HG03095 (cell line): ENCODE data around the gene TSHZ1.

Source experiments
- ATAC-seq: cut with Tn5 transposase; IDR thresholded peaks from one replicate; pipeline ENCODE4 v1.9.1; 2021; ENCODE audit warnings: moderate library complexity; ENCODE audit not compliant: unreplicated experiment

TSHZ1 gene

GRCh38 chr18:75206452-75207309, 3.9 kb upstream of the TSHZ1 start:
- ATAC-seq, result no peak

- peak; percentile 3 for ATAC-seq
Measured at GRCh38 chr18:75207310-75208154, 3.1 kb upstream of the TSHZ1 start.

DNA sequence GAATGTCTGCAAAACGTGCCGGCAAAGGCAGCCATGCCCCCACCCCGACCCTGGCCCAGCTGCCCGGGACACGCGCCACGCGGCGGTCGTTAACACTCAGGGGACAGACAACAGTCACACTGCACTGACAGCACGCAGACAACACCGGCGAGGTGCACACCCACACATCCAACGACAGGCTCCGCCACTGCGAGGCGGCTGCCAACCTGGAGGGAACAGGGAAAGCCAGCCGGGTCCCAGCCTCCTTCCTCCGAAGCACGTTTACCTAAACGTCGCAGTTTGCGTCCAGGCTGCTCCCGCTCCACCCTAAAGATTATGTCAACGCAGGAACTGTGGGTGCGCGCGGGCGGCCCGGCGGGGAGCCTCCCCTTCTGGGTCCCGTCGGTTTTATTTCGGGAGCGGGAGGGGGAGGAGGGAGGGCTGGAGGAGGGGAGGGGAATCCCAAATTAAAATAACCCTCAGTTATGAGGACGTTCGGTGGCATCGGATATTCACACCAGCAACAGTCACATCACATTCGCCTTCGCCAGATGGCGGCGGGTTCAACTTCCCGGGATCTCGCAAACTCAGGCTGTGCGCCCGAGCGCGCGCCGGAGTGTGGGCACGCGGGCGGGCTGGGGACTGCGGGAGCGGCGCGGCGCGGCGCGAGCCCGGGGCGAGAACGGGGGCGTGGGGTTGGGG, 2.3 kb upstream of the TSHZ1 start:
- peak; percentile 10 for ATAC-seq

DNA sequence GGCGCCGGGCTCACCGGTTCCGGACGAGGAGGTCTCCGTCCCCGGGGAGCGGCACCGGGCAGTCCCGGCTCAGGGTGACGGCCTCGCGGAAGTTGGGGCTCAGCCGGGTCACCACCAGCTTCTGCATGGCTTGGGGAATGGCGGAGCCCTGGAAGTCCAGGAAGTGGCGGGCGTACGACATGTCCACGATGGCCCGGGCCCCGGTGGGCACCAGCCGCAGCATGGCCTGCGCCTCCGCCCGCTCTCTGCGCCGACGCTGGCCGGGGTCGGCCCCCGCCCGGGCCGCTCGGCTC, 1.8 kb upstream of the TSHZ1 start:
- ATAC-seq, result peak; percentile 18

- peak; percentile 39 for ATAC-seq
Measured at GRCh38 chr18:75209129-75209950, 1.3 kb upstream of the TSHZ1 start, which contains the start of gene PTGR3. TSS of gene PTGR3 (minus strand) at chr18:75209139. CDS start at chr18:75209058, 81 bp downstream.

DNA sequence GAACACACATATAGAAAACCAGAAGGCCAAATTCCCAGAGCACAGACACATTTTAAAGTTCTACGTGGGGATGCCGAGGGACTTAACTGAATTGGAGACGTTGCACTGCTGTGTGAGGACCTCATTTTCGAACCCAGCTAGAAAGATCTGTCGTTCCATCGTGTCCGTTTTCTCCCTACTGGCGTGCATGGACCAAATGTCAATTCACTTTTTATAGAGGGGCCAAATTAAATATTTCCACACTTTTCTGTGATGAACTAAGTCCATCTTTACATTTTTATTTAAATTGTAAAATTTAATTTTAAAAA, 692 bp upstream of the TSHZ1 start:
- no peak for ATAC-seq

DNA sequence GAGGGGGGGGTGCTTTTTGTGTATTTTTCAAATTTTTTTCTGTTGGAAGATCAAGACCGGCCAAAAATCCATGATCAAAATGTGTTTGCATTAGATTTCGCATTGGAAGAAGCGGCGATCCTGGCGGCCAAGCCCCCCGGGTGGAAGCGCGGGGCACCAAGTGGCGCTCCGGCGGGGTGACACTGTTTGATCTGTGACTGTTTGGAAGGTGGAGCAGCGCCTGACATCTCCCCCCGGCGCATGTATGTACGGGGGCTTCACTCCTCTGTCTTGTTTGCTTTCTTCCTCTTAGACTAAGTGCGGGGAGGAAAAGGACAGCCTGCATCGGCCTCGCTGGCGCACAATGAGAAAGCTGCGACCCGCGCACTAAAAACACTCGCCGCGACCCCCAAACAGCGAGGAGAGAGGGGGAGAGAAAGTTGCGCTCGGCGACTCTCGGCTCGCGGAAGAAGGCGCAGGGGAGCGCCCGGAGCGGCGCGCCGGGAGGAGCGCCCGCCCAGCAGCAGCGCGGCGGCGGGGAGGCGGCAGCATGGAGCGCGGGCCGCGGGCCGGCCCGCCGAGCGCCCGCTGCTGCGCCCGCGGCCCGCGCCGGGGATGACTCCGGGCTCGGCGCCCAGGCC, 515 bp downstream of the TSHZ1 start:
- ATAC-seq, result no peak

GRCh38 chr18:75211626-75211952, 992 bp downstream of the TSHZ1 start:
- no peak for ATAC-seq

DNA sequence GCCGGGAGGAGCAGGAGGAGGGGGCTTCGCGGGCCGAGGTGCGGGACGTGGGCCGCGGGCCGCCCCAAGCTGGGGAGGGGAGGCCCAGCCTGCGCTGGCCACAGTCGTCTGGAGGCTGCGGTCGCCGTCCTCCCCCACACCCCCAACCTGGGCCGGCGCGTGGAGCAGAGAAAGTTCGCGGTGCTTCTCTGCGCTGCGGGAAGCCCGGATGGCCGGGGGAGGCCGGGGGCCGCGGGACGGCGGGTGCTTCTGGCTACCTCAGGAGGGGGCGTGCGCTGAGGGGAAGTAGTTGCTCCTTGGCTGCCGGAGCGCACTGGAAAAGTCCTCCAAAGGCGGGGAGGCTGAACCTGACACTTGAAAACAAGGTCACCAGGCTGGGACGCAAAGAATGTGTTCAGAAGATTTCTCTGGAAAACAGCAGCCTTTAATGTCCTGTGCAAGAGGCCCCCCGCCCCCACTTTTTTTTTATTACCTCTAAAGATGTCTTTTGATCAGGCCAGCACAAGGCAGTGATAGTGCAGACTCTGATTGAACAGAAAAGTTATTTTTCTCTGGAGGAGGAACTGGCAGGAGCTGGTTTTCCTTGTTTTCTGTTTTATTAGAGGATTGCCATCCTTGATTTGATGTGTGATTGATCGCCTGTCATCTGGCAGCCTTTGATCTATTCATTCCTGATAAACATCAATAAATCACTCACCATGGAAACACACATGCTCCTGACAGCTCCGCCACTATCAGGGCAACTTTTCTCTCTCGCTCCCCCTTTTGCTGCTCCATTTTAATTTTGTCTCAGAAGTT, 1.6 kb downstream of the TSHZ1 start:
- no peak for ATAC-seq

- no peak for ATAC-seq
Measured at GRCh38 chr18:75212751-75213090, 2.1 kb downstream of the TSHZ1 start.

GRCh38 chr18:75213611-75214331, 3.2 kb downstream of the TSHZ1 start:
- no peak for ATAC-seq

GRCh38 chr18:75214332-75214690, 3.7 kb downstream of the TSHZ1 start:
- ATAC-seq, result no peak

DNA sequence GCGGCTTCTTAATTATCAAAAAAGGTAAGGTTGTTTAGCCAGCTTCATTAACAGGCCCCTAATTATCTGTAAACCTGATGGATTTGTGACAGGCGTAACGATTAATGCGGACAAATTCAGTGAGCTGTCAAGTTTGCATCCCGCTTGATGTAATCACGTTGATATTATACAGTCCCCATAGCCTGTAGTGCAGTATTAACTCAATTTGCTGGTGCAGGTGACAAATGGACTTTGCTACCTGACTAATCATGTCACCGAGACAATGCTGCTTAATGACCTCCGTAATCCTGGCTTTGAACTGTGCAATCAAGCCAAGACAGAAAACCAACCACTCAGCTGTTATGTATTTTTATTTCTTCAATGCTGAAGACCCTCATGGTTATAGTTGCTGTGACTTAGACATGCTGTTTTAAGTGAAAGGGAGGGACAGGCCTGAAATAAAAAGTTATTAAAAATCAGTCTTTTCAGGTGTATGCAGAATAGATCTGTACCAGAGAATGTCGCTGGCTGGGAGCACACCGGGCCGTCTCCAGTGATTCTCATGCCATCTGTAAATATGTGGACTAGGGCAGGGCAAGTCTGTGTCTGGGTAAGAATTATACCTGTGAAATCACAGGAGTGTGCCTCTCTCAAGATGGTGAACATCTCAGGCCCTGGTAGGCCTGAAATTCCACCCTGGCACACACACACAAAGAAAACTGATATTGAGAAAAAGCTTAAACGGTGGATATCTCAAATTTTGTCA, 4.3 kb downstream of the TSHZ1 start:
- no peak for ATAC-seq

DNA sequence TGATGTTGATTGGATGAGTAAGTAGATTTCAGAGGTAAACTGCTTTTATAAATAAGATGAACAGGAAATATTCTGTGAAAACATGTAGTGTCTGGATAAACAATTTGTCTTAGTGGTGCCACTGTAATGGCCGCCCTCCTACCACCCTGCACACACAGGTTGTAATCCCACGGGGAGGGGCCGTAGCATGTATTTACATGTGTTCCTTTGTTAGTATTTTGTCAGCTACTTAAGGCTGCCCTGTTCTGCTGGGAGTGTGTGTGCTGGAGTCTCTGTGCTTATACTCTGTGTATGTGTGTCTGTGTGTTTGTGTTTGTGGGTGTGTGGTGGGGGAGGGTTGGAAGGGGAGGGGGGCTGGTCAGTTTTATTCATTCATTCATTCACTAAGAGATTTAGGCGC, 5.1 kb downstream of the TSHZ1 start:
- ATAC-seq, result no peak

GRCh38 chr18:75216212-75216910, 5.8 kb downstream of the TSHZ1 start:
- no peak for ATAC-seq

- no peak for ATAC-seq
Measured at GRCh38 chr18:75216911-75217689, 6.5 kb downstream of the TSHZ1 start.
